ENCODE results near the gene VTCN1. TPM values are rescaled to one million over a fixed set of nuclear protein-coding genes. Genes with fewer than 3 reads are reported as not detected.

VTCN1 gene
- total and polyA plus RNA-seq, 8 donors: 12.9 to 42.5 (median 15.8) TPM

- H3K4me1 ChIP-seq: peaks cover 12 to 15% (median 12%) of the 10 kb centered on the region in 3 donors
- DNase-seq (no peak), ATAC-seq (peak; percentile 64 to 90 (median 78)), FAIRE-seq (no peak)
- intact Hi-C loops (cut with DNase I): no loop called here
- H3K4me3 ChIP-seq: no peak overlapping the region
- peak overlapping the region in 1 of 4 donors; percentile 25 for H3K27ac ChIP-seq
- 9 to 13% methylated on average over 2 of the region's 2 CpGs for WGBS, 2 donors
- TF ChIP-seq CTCF (IDR thresholded peaks at IDR 0.05): no peak
- H3K9me3 ChIP-seq: no peaks in the 10 kb centered on the region
- no peaks in the 10 kb centered on the region for H3K36me3 ChIP-seq
- H3K27me3 ChIP-seq: no peaks in the 10 kb centered on the region
These were observed 34.2 kb upstream of the VTCN1 start for GRCh38 chr1:117244971-117245370.

GRCh38 chr1:117244306-117244705 is 33.6 kb upstream of the VTCN1 start:
- peak in 1 of 4 donors; percentile 25 for ATAC-seq
- FAIRE-seq: no peak
- Histone ChIP-seq H3K36me3 (no peaks in the 10 kb centered on the region), H3K9me3 (no peaks in the 10 kb centered on the region), H3K27ac (no peak overlapping the region), H3K4me1 (peaks cover 12 to 15% (median 12%) of the 10 kb centered on the region in 3 donors), H3K4me3 (no peak overlapping the region), H3K27me3 (no peaks in the 10 kb centered on the region)
- no peak for DNase-seq
- 43 to 66% methylated on average over 2 of the region's 2 CpGs for WGBS, 2 donors
- TF ChIP-seq CTCF (IDR thresholded peaks at IDR 0.05): no peak
- intact Hi-C loops (cut with DNase I): no loop called here

GRCh38 chr1:117241512-117241911 is 30.8 kb upstream of the VTCN1 start:
- ATAC-seq (no peak), FAIRE-seq (no peak), DNase-seq (no peak)
- WGBS, 2 donors: 87 to 90% methylated on average over 3 of the region's 3 CpGs
- Histone ChIP-seq H3K27ac (no peak overlapping the region), H3K27me3 (no peaks in the 10 kb centered on the region), H3K4me1 (peaks cover 12 to 19% (median 12%) of the 10 kb centered on the region in 3 donors), H3K4me3 (no peak overlapping the region), H3K36me3 (no peaks in the 10 kb centered on the region), H3K9me3 (no peaks in the 10 kb centered on the region)
- intact Hi-C loops (cut with DNase I): no loop called here
- no peak for TF ChIP-seq CTCF (IDR thresholded peaks at IDR 0.05)

GRCh38 chr1:117240547-117240946 is 29.8 kb upstream of the VTCN1 start:
- no peak for ATAC-seq
- H3K4me3 ChIP-seq: no peak overlapping the region
- H3K9me3 ChIP-seq: no peaks in the 10 kb centered on the region
- intact Hi-C loops (cut with DNase I): no loop called here
- no peak for TF ChIP-seq CTCF (IDR thresholded peaks at IDR 0.05)
- no peaks in the 10 kb centered on the region for H3K36me3 ChIP-seq
- H3K4me1 ChIP-seq: peaks cover 12 to 19% (median 12%) of the 10 kb centered on the region in 3 donors
- H3K27me3 ChIP-seq: no peaks in the 10 kb centered on the region
- DNase-seq: no peak
- no peak for FAIRE-seq
- no peak overlapping the region for H3K27ac ChIP-seq
- WGBS, 2 donors: 92 to 93% methylated on average over 4 of the region's 4 CpGs

GRCh38 chr1:117239467-117239866 is 28.7 kb upstream of the VTCN1 start:
- Histone ChIP-seq H3K36me3 (no peaks in the 10 kb centered on the region), H3K9me3 (no peaks in the 10 kb centered on the region), H3K27me3 (no peaks in the 10 kb centered on the region), H3K4me1 (peaks cover 8 to 12% (median 11%) of the 10 kb centered on the region in 3 donors), H3K27ac (no peak overlapping the region), H3K4me3 (no peak overlapping the region)
- no peak for ATAC-seq
- intact Hi-C loops (cut with DNase I): no loop called here
- no peak for FAIRE-seq
- no peak for DNase-seq
- TF ChIP-seq CTCF (IDR thresholded peaks at IDR 0.05): no peak

Measured in pancreas (tissue), 10 donors.